ENCODE data around the gene SPAG16. TPM values are rescaled to one million over a fixed set of nuclear protein-coding genes. Genes with fewer than 3 reads are reported as not detected.

The SPAG16 gene
- total RNA-seq, 1 donor from 2014 or later = 18.1 TPM

DNA sequence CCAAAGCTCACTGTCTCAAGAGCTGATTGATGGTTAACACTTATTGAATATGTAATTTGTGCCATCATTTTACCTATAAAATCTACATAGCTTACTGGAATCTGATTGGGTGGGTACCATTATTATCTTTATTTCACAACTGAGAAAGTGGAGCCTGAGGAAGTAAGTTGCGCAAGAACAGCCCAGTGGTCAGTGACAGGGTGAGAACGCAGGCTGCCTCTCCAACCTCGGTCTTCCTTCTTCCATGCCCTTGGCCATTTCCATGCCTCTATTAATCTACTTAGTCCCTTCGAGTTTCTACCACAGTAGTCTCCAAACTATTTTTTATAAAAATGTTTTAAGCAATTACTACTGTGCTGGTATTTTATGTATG is 735.7 kb downstream of the SPAG16 start:
- no peaks in the 10 kb centered on the region for H3K36me3 Mint-ChIP-seq (ENCODE audit: unreplicated experiment)
- H3K4me3 Mint-ChIP-seq (ENCODE audit: unreplicated experiment) = no peak overlapping the region
- no peaks in the 10 kb centered on the region for H3K9me3 Mint-ChIP-seq (ENCODE audit: unreplicated experiment)
- H3K27ac Mint-ChIP-seq (ENCODE audit: unreplicated experiment) = no peak overlapping the region
- no peaks in the 10 kb centered on the region for H3K4me1 Mint-ChIP-seq (ENCODE audit: low read depth, unreplicated experiment)
- H3K27me3 Mint-ChIP-seq (ENCODE audit: unreplicated experiment) = no peaks in the 10 kb centered on the region
- no peak for DNase-seq
- no peak for TF ChIP-seq CTCF (IDR thresholded peaks at IDR 0.05; ENCODE audit: partially characterized antibody, unreplicated experiment)

DNA sequence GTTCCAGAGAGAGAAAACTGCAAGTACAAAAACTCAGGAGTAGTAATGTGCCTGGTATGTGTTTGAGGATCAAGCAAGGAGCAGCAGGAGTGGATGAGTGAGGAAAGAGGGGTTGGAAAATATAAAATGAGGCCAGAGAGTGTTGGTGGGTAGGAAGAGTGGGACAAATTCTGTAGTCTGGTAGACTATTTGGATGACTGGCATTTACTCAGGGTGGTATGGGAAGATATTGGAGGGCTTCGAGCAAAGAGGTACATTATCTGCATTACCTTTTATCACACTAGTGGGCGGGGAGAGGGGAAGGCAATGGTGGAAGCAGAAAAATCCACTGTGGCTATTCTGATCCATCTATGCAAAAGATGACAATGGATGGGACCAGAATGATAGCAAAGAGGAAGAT is 744.9 kb downstream of the SPAG16 start:
- H3K27ac Mint-ChIP-seq (ENCODE audit: unreplicated experiment) = no peak overlapping the region
- DNase-seq = no peak
- H3K27me3 Mint-ChIP-seq (ENCODE audit: unreplicated experiment) = no peaks in the 10 kb centered on the region

DNA sequence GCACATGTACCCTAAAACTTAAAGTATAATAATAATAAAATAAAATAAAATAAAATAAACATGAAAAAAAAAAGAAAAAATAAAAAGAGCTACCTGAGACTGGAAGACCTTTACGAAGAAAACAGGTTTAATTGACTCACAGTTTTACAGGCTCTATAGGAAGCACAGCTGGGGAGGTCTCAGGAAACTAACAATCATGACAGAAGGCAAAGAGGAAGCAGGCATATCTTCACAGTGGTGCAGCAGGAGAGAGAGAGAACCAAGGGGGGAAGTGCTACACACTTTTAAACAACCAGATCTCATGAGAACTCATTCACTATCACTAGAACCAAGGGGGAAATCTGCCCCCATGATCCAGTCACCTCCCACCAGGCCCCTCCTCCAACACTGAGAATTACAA is 747.3 kb downstream of the SPAG16 start:
- Mint-ChIP-seq H3K4me1 (ENCODE audit: low read depth, unreplicated experiment) (no peaks in the 10 kb centered on the region), H3K27me3 (ENCODE audit: unreplicated experiment) (no peaks in the 10 kb centered on the region), H3K36me3 (ENCODE audit: unreplicated experiment) (peaks cover 4% of the 10 kb centered on the region), H3K9me3 (ENCODE audit: unreplicated experiment) (peaks cover 2% of the 10 kb centered on the region), H3K4me3 (ENCODE audit: unreplicated experiment) (no peak overlapping the region), H3K27ac (ENCODE audit: unreplicated experiment) (no peak overlapping the region)
- no peak for TF ChIP-seq CTCF (IDR thresholded peaks at IDR 0.05; ENCODE audit: partially characterized antibody, unreplicated experiment)
- DNase-seq = no peak

More for the DNA sequence above, 744.9 kb downstream of the SPAG16 start:
- TF ChIP-seq CTCF (IDR thresholded peaks at IDR 0.05; ENCODE audit: partially characterized antibody, unreplicated experiment) = no peak
- Mint-ChIP-seq H3K4me3 (ENCODE audit: unreplicated experiment) (no peak overlapping the region), H3K36me3 (ENCODE audit: unreplicated experiment) (peaks cover 4% of the 10 kb centered on the region), H3K4me1 (ENCODE audit: low read depth, unreplicated experiment) (no peaks in the 10 kb centered on the region), H3K9me3 (ENCODE audit: unreplicated experiment) (peaks cover 2% of the 10 kb centered on the region)

- no peak for TF ChIP-seq CTCF (IDR thresholded peaks at IDR 0.05; ENCODE audit: partially characterized antibody, unreplicated experiment)
- Mint-ChIP-seq H3K27me3 (ENCODE audit: unreplicated experiment) (no peaks in the 10 kb centered on the region), H3K4me1 (ENCODE audit: low read depth, unreplicated experiment) (no peaks in the 10 kb centered on the region), H3K27ac (ENCODE audit: unreplicated experiment) (no peak overlapping the region), H3K9me3 (ENCODE audit: unreplicated experiment) (peaks cover 2% of the 10 kb centered on the region), H3K4me3 (ENCODE audit: unreplicated experiment) (no peak overlapping the region), H3K36me3 (ENCODE audit: unreplicated experiment) (peaks cover 4% of the 10 kb centered on the region)
- no peak for DNase-seq
Observed at GRCh38 chr2:214034417-214034816, 750.2 kb downstream of the SPAG16 start.

GRCh38 chr2:214035091-214035852 is 751.0 kb downstream of the SPAG16 start:
- H3K9me3 Mint-ChIP-seq (ENCODE audit: unreplicated experiment) = peaks cover under 1% of the 10 kb centered on the region

More at GRCh38 chr2:214035091-214035852, 751.0 kb downstream of the SPAG16 start:
- H3K27me3 Mint-ChIP-seq (ENCODE audit: unreplicated experiment) = no peaks in the 10 kb centered on the region
- H3K4me3 Mint-ChIP-seq (ENCODE audit: unreplicated experiment) = no peak overlapping the region
- no peak overlapping the region for H3K27ac Mint-ChIP-seq (ENCODE audit: unreplicated experiment)
- no peak for TF ChIP-seq CTCF (IDR thresholded peaks at IDR 0.05; ENCODE audit: partially characterized antibody, unreplicated experiment)
- H3K36me3 Mint-ChIP-seq (ENCODE audit: unreplicated experiment) = no peaks in the 10 kb centered on the region
- no peaks in the 10 kb centered on the region for H3K4me1 Mint-ChIP-seq (ENCODE audit: low read depth, unreplicated experiment)
- no peak for DNase-seq
